ENCODE data around the gene XPNPEP2. TPM values are rescaled to one million over a fixed set of nuclear protein-coding genes. Genes with fewer than 3 reads are reported as not detected.

Gene XPNPEP2
- polyA plus RNA-seq, 1 of the 3 experiments (the other 2 are of a cell fraction): 0.21 TPM

- Histone ChIP-seq H3K36me3 (replicated peaks in 1 of 2; ENCODE audit: control insufficient read depth in 1 of 2, insufficient read depth in 2 of 2, low read length in 1 of 2) (no peaks in the 10 kb centered on the region), H3K4me1 (ENCODE audit: control insufficient read depth in 1 of 2, insufficient read depth in 2 of 2, low read depth in 1 of 2, low read length in 1 of 2) (no peaks in the 10 kb centered on the region; a peak in 1 of 4 replicates), H3K9me3 (no peaks in the 10 kb centered on the region), H3K27ac (ENCODE audit: low read depth in 2 of 2, low read length in 1 of 2) (no peak overlapping the region), H3K79me2 (ENCODE audit: insufficient read depth) (no peaks in the 10 kb centered on the region), H3F3A (replicated peaks; ENCODE audit: insufficient read depth) (no peaks in the 10 kb centered on the region), H3K9ac (no peak overlapping the region), H3K4me2 (no peak overlapping the region), H3K27me3 (ENCODE audit: insufficient read depth) (peaks cover 36% of the 10 kb centered on the region; the same call in 1 of the 2 replicates), H3K4me3 (ENCODE audit: low read depth in 2 of 2, low read length in 1 of 2) (no peak overlapping the region), H4K20me1 (ENCODE audit: insufficient read depth) (no peaks in the 10 kb centered on the region), H3K9me2 (no peaks in the 10 kb centered on the region), H2AFZ (ENCODE audit: low read depth) (no peak overlapping the region)
- WGBS (ENCODE audit: low lambda C conversion rate): 37% methylated on average over 7 of the region's 7 CpGs
- DNase-seq: no peak
- ChIA-PET POLR2A (no interaction called here), CTCF (interaction anchor here (0.6 to 1.1 kb wide), 5 partner anchors 20 to 92 kb away, joined by 3 to 4 read pairs (median 3); partner anchors contain the start of gene APLN)
- TF ChIP-seq, protein P1, sequence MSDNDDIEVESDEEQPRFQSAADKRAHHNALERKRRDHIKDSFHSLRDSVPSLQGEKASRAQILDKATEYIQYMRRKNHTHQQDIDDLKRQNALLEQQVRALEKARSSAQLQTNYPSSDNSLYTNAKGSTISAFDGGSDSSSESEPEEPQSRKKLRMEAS (IDR thresholded peaks at IDR 0.05; ENCODE audit: low read depth): no peak
- TF ChIP-seq SMC3 (IDR thresholded peaks at IDR 0.05; ENCODE audit: low read depth, low read length): no peak
These were observed 8.0 kb downstream of the XPNPEP2 start for GRCh38 chrX:129746557-129747470.

DNA sequence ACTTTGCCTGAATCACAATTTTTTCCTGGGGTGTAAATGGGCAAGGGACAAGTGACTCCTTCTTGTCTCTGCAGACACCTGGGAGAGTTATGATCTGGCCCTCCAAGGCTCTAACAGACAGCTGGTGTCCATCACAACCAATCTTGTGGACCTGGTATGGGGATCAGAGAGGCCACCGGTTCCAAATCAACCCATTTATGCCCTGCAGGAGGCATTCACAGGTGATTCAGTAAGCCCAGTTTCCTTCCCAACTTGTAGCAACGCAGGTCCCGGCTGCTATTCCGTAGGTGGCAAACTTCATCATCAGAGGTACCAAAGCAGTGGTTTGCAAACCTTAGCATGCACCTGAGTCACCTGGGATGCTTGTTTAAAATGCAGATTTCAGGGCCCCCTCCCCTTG is 8.8 kb downstream of the XPNPEP2 start:
- Histone ChIP-seq H3K27ac (ENCODE audit: low read depth in 2 of 2, low read length in 1 of 2) (no peak overlapping the region), H3K4me2 (no peak overlapping the region), H3K9me3 (no peaks in the 10 kb centered on the region), H3K79me2 (ENCODE audit: insufficient read depth) (no peaks in the 10 kb centered on the region), H3K4me3 (ENCODE audit: low read depth in 2 of 2, low read length in 1 of 2) (no peak overlapping the region), H3F3A (replicated peaks; ENCODE audit: insufficient read depth) (no peaks in the 10 kb centered on the region), H3K9me2 (no peaks in the 10 kb centered on the region), H4K20me1 (ENCODE audit: insufficient read depth) (no peaks in the 10 kb centered on the region), H3K4me1 (ENCODE audit: control insufficient read depth in 1 of 2, insufficient read depth in 2 of 2, low read depth in 1 of 2, low read length in 1 of 2) (no peaks in the 10 kb centered on the region; a peak in 1 of 4 replicates), H3K36me3 (replicated peaks in 1 of 2; ENCODE audit: control insufficient read depth in 1 of 2, insufficient read depth in 2 of 2, low read length in 1 of 2) (no peaks in the 10 kb centered on the region), H3K9ac (no peak overlapping the region), H3K27me3 (ENCODE audit: insufficient read depth) (peaks cover 38% of the 10 kb centered on the region; the same call in 1 of the 2 replicates), H2AFZ (ENCODE audit: low read depth) (no peak overlapping the region)
- no peak for TF ChIP-seq RXRA (IDR thresholded peaks at IDR 0.05; ENCODE audit: borderline replicate concordance, low read depth)
- no peak for TF ChIP-seq TAF1 (IDR thresholded peaks at IDR 0.05; ENCODE audit: borderline replicate concordance, low read depth, low read length)
- TF ChIP-seq, protein P2, sequence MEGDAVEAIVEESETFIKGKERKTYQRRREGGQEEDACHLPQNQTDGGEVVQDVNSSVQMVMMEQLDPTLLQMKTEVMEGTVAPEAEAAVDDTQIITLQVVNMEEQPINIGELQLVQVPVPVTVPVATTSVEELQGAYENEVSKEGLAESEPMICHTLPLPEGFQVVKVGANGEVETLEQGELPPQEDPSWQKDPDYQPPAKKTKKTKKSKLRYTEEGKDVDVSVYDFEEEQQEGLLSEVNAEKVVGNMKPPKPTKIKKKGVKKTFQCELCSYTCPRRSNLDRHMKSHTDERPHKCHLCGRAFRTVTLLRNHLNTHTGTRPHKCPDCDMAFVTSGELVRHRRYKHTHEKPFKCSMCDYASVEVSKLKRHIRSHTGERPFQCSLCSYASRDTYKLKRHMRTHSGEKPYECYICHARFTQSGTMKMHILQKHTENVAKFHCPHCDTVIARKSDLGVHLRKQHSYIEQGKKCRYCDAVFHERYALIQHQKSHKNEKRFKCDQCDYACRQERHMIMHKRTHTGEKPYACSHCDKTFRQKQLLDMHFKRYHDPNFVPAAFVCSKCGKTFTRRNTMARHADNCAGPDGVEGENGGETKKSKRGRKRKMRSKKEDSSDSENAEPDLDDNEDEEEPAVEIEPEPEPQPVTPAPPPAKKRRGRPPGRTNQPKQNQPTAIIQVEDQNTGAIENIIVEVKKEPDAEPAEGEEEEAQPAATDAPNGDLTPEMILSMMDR (IDR thresholded peaks at IDR 0.05): no peak
- TF ChIP-seq TCF12 (IDR thresholded peaks at IDR 0.05): no peak
- TF ChIP-seq SMC3 (IDR thresholded peaks at IDR 0.05; ENCODE audit: low read depth, low read length): no peak
- TF ChIP-seq CHD2 (IDR thresholded peaks at IDR 0.05; ENCODE audit: low read length, partially characterized antibody): no peak
- TF ChIP-seq USF1 (IDR thresholded peaks at IDR 0.05; ENCODE audit: borderline replicate concordance, low read depth): no peak
- TF ChIP-seq RCOR1 (IDR thresholded peaks at IDR 0.05; ENCODE audit: low read length): no peak
- TF ChIP-seq FOXM1 (IDR thresholded peaks at IDR 0.05; ENCODE audit: low read depth): no peak
- TF ChIP-seq NFIC (IDR thresholded peaks at IDR 0.05; ENCODE audit: borderline replicate concordance): no peak
- TF ChIP-seq, protein P3, sequence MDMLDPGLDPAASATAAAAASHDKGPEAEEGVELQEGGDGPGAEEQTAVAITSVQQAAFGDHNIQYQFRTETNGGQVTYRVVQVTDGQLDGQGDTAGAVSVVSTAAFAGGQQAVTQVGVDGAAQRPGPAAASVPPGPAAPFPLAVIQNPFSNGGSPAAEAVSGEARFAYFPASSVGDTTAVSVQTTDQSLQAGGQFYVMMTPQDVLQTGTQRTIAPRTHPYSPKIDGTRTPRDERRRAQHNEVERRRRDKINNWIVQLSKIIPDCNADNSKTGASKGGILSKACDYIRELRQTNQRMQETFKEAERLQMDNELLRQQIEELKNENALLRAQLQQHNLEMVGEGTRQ (IDR thresholded peaks at IDR 0.05; ENCODE audit: borderline replicate concordance, low read depth, low read length): no peak
- no peak for TF ChIP-seq EZH2phosphoT487 (IDR thresholded peaks at IDR 0.05; ENCODE audit: borderline replicate concordance, low read depth)
- 46% methylated on average over 4 of the region's 4 CpGs for WGBS (ENCODE audit: low lambda C conversion rate)
- no peak for DNase-seq
- ChIA-PET CTCF (interaction anchor here (1.0 kb wide), 1 partner anchor 93 kb away, joined by 3 read pairs; the partner anchor contains the start of gene APLN), POLR2A (no interaction called here)

All from SK-N-SH (cell line).